Activated naive CD8-positive, alpha-beta T cell treated with anti-CD3 and anti-CD28 coated beads, Interleukin-2, amount 10 ng/mL, durations not matched to agents 7 days and 5 days (primary cell): Measurements from ENCODE around the gene PANK3. TPM values are rescaled to one million over a fixed set of nuclear protein-coding genes. Genes with fewer than 3 reads are reported as not detected.
A peak's percentile ranks its signal among the peaks of the same experiment; 100 is the strongest.
"Not testable (repeated sequence)": the region's sequence is repeated elsewhere in the genome, so short reads cannot be mapped to it uniquely, and the experiment has no call there.

Source experiments
- ATAC-seq: fragments of 150-1000 bp; cut with Tn5 transposase; one replicate; pipeline ENCODE4 v1.10.0; 2021; ENCODE audit warnings: low read depth, moderate library complexity
- POLR2A ChIA-PET: fragments of 350-600 bp; sonication (Branson Sonifier 250); formaldehyde crosslinking; loops from one replicate; lab custom pipeline; 2021; ENCODE audit warnings: antibody characterized with exemption; lab: Charles Lee
- DNase-seq: peaks from one replicate; pipeline ENCODE4 v3.0.0; 2021
- H3K27ac Mint-ChIP-seq: one replicate; pipeline ENCODE4 v1.8.0; 2022; ENCODE audit warnings: mild to moderate bottlenecking, mixed read lengths
- H3K27me3 Mint-ChIP-seq: one replicate; pipeline ENCODE4 v1.8.0; 2022; ENCODE audit warnings: mild to moderate bottlenecking, moderate library complexity, mixed read lengths
- H3K36me3 Mint-ChIP-seq: one replicate; pipeline ENCODE4 v1.8.0; 2021; ENCODE audit warnings: mild to moderate bottlenecking, mixed read lengths
- H3K4me1 Mint-ChIP-seq: one replicate; pipeline ENCODE4 v1.8.0; 2021; ENCODE audit warnings: mixed read lengths
- H3K4me3 Mint-ChIP-seq: one replicate; pipeline ENCODE4 v1.8.0; 2022; ENCODE audit warnings: mild to moderate bottlenecking, moderate library complexity, mixed read lengths
- H3K9me3 Mint-ChIP-seq: one replicate; pipeline ENCODE4 v1.8.0; 2021; ENCODE audit warnings: mixed read lengths
- total RNA-seq, 2 experiments: library from RNA; stranded (reverse); gene quantifications; one replicate each; pipeline ENCODE4 v1.2.3, GENCODE V29; 2021

PANK3 gene
- total RNA-seq, 2 experiments from 2014 or later, result 51.3 to 52.2 TPM

GRCh38 chr5:168563959-168564358, 15.2 kb downstream of the PANK3 start:
- POLR2A ChIA-PET, result no interaction called here
- ATAC-seq (no peak), DNase-seq (no peak)
- no peak overlapping the region for H3K27ac Mint-ChIP-seq
- peaks cover 37% of the 10 kb centered on the region for H3K36me3 Mint-ChIP-seq
- H3K27me3 Mint-ChIP-seq, result no peaks in the 10 kb centered on the region
- peaks cover 5% of the 10 kb centered on the region for H3K4me1 Mint-ChIP-seq
- H3K9me3 Mint-ChIP-seq, result no peaks in the 10 kb centered on the region
- H3K4me3 Mint-ChIP-seq, result no peak overlapping the region

- ATAC-seq, result no peak
- Mint-ChIP-seq H3K27ac (no peak overlapping the region), H3K4me3 (no peak overlapping the region), H3K36me3 (peaks cover 30% of the 10 kb centered on the region), H3K4me1 (peaks cover 3% of the 10 kb centered on the region), H3K27me3 (no peaks in the 10 kb centered on the region), H3K9me3 (no peaks in the 10 kb centered on the region)
- no peak for DNase-seq
- POLR2A ChIA-PET, result no interaction called here
These were observed 16.9 kb downstream of the PANK3 start for GRCh38 chr5:168562279-168562678.

- no peak for DNase-seq
- POLR2A ChIA-PET, result no interaction called here
- Mint-ChIP-seq H3K27ac (no peak overlapping the region), H3K27me3 (no peaks in the 10 kb centered on the region), H3K36me3 (peaks cover 47% of the 10 kb centered on the region), H3K9me3 (no peaks in the 10 kb centered on the region), H3K4me1 (peaks cover 2% of the 10 kb centered on the region), H3K4me3 (no peak overlapping the region)
- ATAC-seq, result no peak
These were observed 21.8 kb downstream of the PANK3 start for GRCh38 chr5:168557389-168557788.

- H3K27ac Mint-ChIP-seq, result no peak overlapping the region
- H3K36me3 Mint-ChIP-seq, result peaks cover 44% of the 10 kb centered on the region
- POLR2A ChIA-PET, result no interaction called here
- no peaks in the 10 kb centered on the region for H3K27me3 Mint-ChIP-seq
- no peaks in the 10 kb centered on the region for H3K9me3 Mint-ChIP-seq
- ATAC-seq (no peak), DNase-seq (no peak)
- H3K4me3 Mint-ChIP-seq, result no peak overlapping the region
- no peaks in the 10 kb centered on the region for H3K4me1 Mint-ChIP-seq
These were observed 25.6 kb downstream of the PANK3 start for GRCh38 chr5:168553377-168554130.

GRCh38 chr5:168552146-168552545, 27.0 kb downstream of the PANK3 start:
- ATAC-seq, result no peak
- Mint-ChIP-seq H3K27me3 (no peaks in the 10 kb centered on the region), H3K27ac (no peak overlapping the region), H3K4me1 (no peaks in the 10 kb centered on the region), H3K36me3 (peaks cover 50% of the 10 kb centered on the region), H3K4me3 (no peak overlapping the region), H3K9me3 (peaks cover 4% of the 10 kb centered on the region)
- POLR2A ChIA-PET, result no interaction called here
- DNase-seq, result no peak

GRCh38 chr5:168550656-168551055, 28.5 kb downstream of the PANK3 start:
- DNase-seq, result no peak
- H3K4me1 Mint-ChIP-seq, result no peaks in the 10 kb centered on the region
- no peak overlapping the region for H3K4me3 Mint-ChIP-seq

GRCh38 chr5:168549554-168549953, 29.6 kb downstream of the PANK3 start:
- Mint-ChIP-seq H3K36me3 (peaks cover 41% of the 10 kb centered on the region), H3K9me3 (peaks cover 4% of the 10 kb centered on the region), H3K27ac (no peak overlapping the region), H3K27me3 (no peaks in the 10 kb centered on the region), H3K4me1 (no peaks in the 10 kb centered on the region), H3K4me3 (no peak overlapping the region)
- no peak for ATAC-seq
- POLR2A ChIA-PET, result no interaction called here
- DNase-seq, result no peak

More at GRCh38 chr5:168550656-168551055, 28.5 kb downstream of the PANK3 start:
- POLR2A ChIA-PET, result no interaction called here
- Mint-ChIP-seq H3K27me3 (no peaks in the 10 kb centered on the region), H3K9me3 (peaks cover 4% of the 10 kb centered on the region), H3K36me3 (peaks cover 41% of the 10 kb centered on the region), H3K27ac (no peak overlapping the region)
- ATAC-seq, result no peak

- peaks cover 14% of the 10 kb centered on the region for H3K27me3 Mint-ChIP-seq
- H3K36me3 Mint-ChIP-seq, result peaks cover 2% of the 10 kb centered on the region
- H3K9me3 Mint-ChIP-seq, result no peaks in the 10 kb centered on the region
- H3K4me1 Mint-ChIP-seq, result no peaks in the 10 kb centered on the region
- no peak overlapping the region for H3K4me3 Mint-ChIP-seq
- H3K27ac Mint-ChIP-seq, result no peak overlapping the region
- ATAC-seq, result no peak
- POLR2A ChIA-PET, result no interaction called here
- DNase-seq, result no peak
These were observed 42.0 kb downstream of the PANK3 start for GRCh38 chr5:168537176-168537575.

- H3K9me3 Mint-ChIP-seq, ATAC-seq, H3K36me3 Mint-ChIP-seq, H3K4me3 Mint-ChIP-seq, POLR2A ChIA-PET, DNase-seq, H3K4me1 Mint-ChIP-seq, H3K27ac Mint-ChIP-seq: not testable (repeated sequence)
- H3K27me3 Mint-ChIP-seq, result peaks cover 31% of the 10 kb centered on the region
These were observed 44.8 kb downstream of the PANK3 start for GRCh38 chr5:168534351-168534750.

- no peak overlapping the region for H3K4me3 Mint-ChIP-seq
- H3K36me3 Mint-ChIP-seq, result no peaks in the 10 kb centered on the region
- no peak overlapping the region for H3K27ac Mint-ChIP-seq
- ATAC-seq (no peak), DNase-seq (no peak)
- peaks cover 45% of the 10 kb centered on the region for H3K27me3 Mint-ChIP-seq
- peaks cover 4% of the 10 kb centered on the region for H3K4me1 Mint-ChIP-seq
- POLR2A ChIA-PET, result no interaction called here
- no peaks in the 10 kb centered on the region for H3K9me3 Mint-ChIP-seq
These were observed 46.9 kb downstream of the PANK3 start for GRCh38 chr5:168531987-168532864.

- no peak for DNase-seq
- ATAC-seq, result no peak
- H3K4me3 Mint-ChIP-seq, result no peak overlapping the region
- peaks cover 4% of the 10 kb centered on the region for H3K4me1 Mint-ChIP-seq
- peaks cover 45% of the 10 kb centered on the region for H3K27me3 Mint-ChIP-seq
- H3K36me3 Mint-ChIP-seq, result no peaks in the 10 kb centered on the region
- H3K27ac Mint-ChIP-seq, result no peak overlapping the region
- H3K9me3 Mint-ChIP-seq, result no peaks in the 10 kb centered on the region
- POLR2A ChIA-PET, result no interaction called here
These were observed 48.0 kb downstream of the PANK3 start for GRCh38 chr5:168531191-168531590.

- POLR2A ChIA-PET, result no interaction called here
- Mint-ChIP-seq H3K27me3 (peaks cover 45% of the 10 kb centered on the region), H3K9me3 (no peaks in the 10 kb centered on the region), H3K36me3 (no peaks in the 10 kb centered on the region), H3K27ac (no peak overlapping the region), H3K4me1 (peaks cover 4% of the 10 kb centered on the region), H3K4me3 (no peak overlapping the region)
- DNase-seq (no peak), ATAC-seq (no peak)
These were observed 48.5 kb downstream of the PANK3 start for GRCh38 chr5:168530621-168531150.

- Mint-ChIP-seq H3K27me3 (peaks cover 38% of the 10 kb centered on the region), H3K4me1 (peaks cover 4% of the 10 kb centered on the region), H3K4me3 (peak overlapping the region; percentile 57), H3K36me3 (no peaks in the 10 kb centered on the region), H3K9me3 (no peaks in the 10 kb centered on the region), H3K27ac (no peak overlapping the region)
- DNase-seq (no peak), ATAC-seq (no peak)
- POLR2A ChIA-PET, result no interaction called here
These were observed 49.6 kb downstream of the PANK3 start for GRCh38 chr5:168529374-168530234.
